ENCODE measurements around the gene C22orf31. TPM values are rescaled to one million over a fixed set of nuclear protein-coding genes. Genes with fewer than 3 reads are reported as not detected.
"Not testable (repeated sequence)": the region's sequence is repeated elsewhere in the genome, so short reads cannot be mapped to it uniquely, and the experiment has no call there.

Gene C22orf31
- total RNA-seq, 2 donors from 2014 or later: not detected

GRCh38 chr22:29092243-29092642 is 30.6 kb upstream of the C22orf31 start:
- no peak overlapping the region for H3K4me3 Mint-ChIP-seq
- H3K4me1 Mint-ChIP-seq (ENCODE audit: low read depth): no peaks in the 10 kb centered on the region
- no peak overlapping the region for H3K27ac Mint-ChIP-seq
- ATAC-seq (replicated peaks in 1 of 2): no peak
- no peaks in the 10 kb centered on the region for H3K9me3 Mint-ChIP-seq
- no peak for DNase-seq
- peaks cover 24% of the 10 kb centered on the region for H3K27me3 Mint-ChIP-seq (ENCODE audit: low read depth)
- no peaks in the 10 kb centered on the region for H3K36me3 Mint-ChIP-seq (ENCODE audit: insufficient read depth in 2 of 2)

GRCh38 chr22:29090039-29090438 is 28.4 kb upstream of the C22orf31 start:
- DNase-seq (no peak), ATAC-seq (replicated peaks in 1 of 2) (no peak)
- Mint-ChIP-seq H3K4me3 (no peak overlapping the region), H3K9me3 (no peaks in the 10 kb centered on the region), H3K36me3 (ENCODE audit: insufficient read depth in 2 of 2) (no peaks in the 10 kb centered on the region), H3K27ac (no peak overlapping the region), H3K4me1 (ENCODE audit: low read depth) (no peaks in the 10 kb centered on the region), H3K27me3 (ENCODE audit: low read depth) (peaks cover 24% of the 10 kb centered on the region)

DNA sequence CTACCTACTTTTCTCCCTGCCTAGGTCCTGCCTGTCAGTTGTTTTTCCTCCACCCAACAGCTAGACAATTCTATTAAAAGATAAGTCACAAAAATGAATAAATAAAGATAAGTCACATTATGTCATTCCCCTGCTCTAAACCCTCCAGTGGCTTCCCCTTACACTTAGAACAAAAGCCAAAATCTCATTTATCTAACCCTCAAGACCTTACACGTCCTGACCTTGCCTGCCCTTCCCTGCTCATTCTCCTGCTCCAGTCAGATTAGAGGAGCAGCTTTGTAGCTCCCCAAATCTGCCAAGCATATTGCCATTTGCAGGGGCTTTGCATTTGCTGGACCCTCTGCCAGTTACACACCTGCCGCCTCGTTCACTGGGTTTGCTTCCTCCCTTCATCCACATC is 27.9 kb upstream of the C22orf31 start:
- H3K9me3 Mint-ChIP-seq: no peaks in the 10 kb centered on the region
- H3K36me3 Mint-ChIP-seq (ENCODE audit: insufficient read depth in 2 of 2): no peaks in the 10 kb centered on the region
- H3K27ac Mint-ChIP-seq: no peak overlapping the region
- no peak overlapping the region for H3K4me3 Mint-ChIP-seq
- no peak for ATAC-seq (replicated peaks in 1 of 2)
- H3K4me1 Mint-ChIP-seq (ENCODE audit: low read depth): no peaks in the 10 kb centered on the region
- DNase-seq: no peak
- H3K27me3 Mint-ChIP-seq (ENCODE audit: low read depth): peaks cover 24% of the 10 kb centered on the region

DNA sequence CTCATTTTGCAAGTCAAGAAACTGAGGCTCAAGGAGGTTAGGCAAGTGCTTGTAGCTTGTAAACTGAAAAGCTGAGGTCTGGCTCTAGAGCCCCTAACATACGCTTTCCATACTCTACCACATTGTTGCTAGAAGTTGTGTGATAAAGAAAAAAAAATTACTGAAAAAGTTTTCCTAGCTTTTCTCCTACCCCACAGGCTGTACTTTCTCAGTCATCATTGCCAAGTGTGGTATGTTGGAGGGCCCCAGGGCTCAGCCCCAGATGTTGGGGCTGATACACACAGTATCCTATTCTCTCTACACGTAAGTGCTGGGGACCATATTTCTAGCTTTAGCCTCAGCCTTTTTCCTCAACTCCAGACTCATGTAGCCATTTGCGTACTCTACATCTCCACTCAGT is 27.2 kb upstream of the C22orf31 start:
- H3K27ac Mint-ChIP-seq: no peak overlapping the region
- H3K9me3 Mint-ChIP-seq: no peaks in the 10 kb centered on the region
- no peak overlapping the region for H3K4me3 Mint-ChIP-seq
- no peaks in the 10 kb centered on the region for H3K4me1 Mint-ChIP-seq (ENCODE audit: low read depth)
- no peaks in the 10 kb centered on the region for H3K36me3 Mint-ChIP-seq (ENCODE audit: insufficient read depth in 2 of 2)
- DNase-seq (no peak), ATAC-seq (replicated peaks in 1 of 2) (no peak)
- peaks cover 24% of the 10 kb centered on the region for H3K27me3 Mint-ChIP-seq (ENCODE audit: low read depth)

DNA sequence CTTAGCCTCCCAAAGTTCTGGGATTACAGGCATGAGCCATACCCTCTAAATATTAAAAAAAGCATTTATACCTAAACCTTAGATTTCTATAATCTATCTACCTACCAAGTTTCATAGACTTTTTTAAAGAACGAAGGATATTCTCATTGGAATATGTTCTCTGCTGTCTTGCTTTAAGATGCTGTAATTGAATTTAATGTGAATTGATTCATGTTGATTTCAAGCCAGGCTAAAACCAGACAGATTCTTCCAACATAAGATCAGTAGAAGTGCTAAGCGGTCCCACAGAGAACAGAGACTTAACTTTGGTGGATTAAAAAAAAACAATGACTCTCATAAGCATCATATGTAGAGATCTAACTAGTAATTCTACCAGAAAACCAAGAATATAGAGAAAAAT is 25.4 kb upstream of the C22orf31 start:
- DNase-seq: no peak
- no peaks in the 10 kb centered on the region for H3K9me3 Mint-ChIP-seq
- no peak overlapping the region for H3K27ac Mint-ChIP-seq
- peaks cover 23% of the 10 kb centered on the region for H3K27me3 Mint-ChIP-seq (ENCODE audit: low read depth)
- H3K4me1 Mint-ChIP-seq (ENCODE audit: low read depth): no peaks in the 10 kb centered on the region
- H3K36me3 Mint-ChIP-seq (ENCODE audit: insufficient read depth in 2 of 2): no peaks in the 10 kb centered on the region
- no peak for ATAC-seq (replicated peaks in 1 of 2)
- H3K4me3 Mint-ChIP-seq: no peak overlapping the region

GRCh38 chr22:29083933-29084591 is 22.4 kb upstream of the C22orf31 start:
- no peak for ATAC-seq (replicated peaks in 1 of 2)
- Mint-ChIP-seq H3K27me3 (ENCODE audit: low read depth) (peaks cover 13% of the 10 kb centered on the region), H3K27ac (peak overlapping the region; percentile 9)

DNA sequence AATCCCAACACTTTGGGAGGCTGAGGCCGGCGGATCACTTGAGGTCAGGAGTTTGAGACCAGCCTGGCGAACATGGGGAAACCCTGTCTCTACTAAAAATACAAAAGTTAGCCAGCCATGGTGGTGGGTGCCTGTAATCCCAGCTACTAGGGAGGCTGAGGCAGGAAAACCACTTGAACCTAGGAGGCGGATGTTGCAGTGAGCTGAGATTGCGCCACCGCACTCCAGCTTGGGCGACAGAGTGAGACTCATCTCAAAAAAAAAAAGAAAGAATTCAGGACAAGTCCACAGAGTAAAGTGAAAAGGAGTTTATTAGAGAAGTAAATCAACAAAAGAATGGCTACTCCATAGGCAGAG is 21.9 kb upstream of the C22orf31 start:
- H3K27ac Mint-ChIP-seq; H3K27me3 Mint-ChIP-seq (ENCODE audit: low read depth); ATAC-seq (replicated peaks in 1 of 2); H3K4me3 Mint-ChIP-seq; H3K4me1 Mint-ChIP-seq (ENCODE audit: low read depth); DNase-seq; H3K9me3 Mint-ChIP-seq; H3K36me3 Mint-ChIP-seq (ENCODE audit: insufficient read depth in 2 of 2): not testable (repeated sequence)

More at GRCh38 chr22:29083933-29084591, 22.4 kb upstream of the C22orf31 start:
- no peaks in the 10 kb centered on the region for H3K4me1 Mint-ChIP-seq (ENCODE audit: low read depth)
- DNase-seq: no peak
- no peak overlapping the region for H3K4me3 Mint-ChIP-seq
- H3K9me3 Mint-ChIP-seq: no peaks in the 10 kb centered on the region
- H3K36me3 Mint-ChIP-seq (ENCODE audit: insufficient read depth in 2 of 2): no peaks in the 10 kb centered on the region

- ATAC-seq (replicated peaks in 1 of 2): no peak
- DNase-seq: no peak
- Mint-ChIP-seq H3K27me3 (ENCODE audit: low read depth) (peaks cover 8% of the 10 kb centered on the region), H3K4me1 (ENCODE audit: low read depth) (no peaks in the 10 kb centered on the region), H3K27ac (no peak overlapping the region), H3K9me3 (no peaks in the 10 kb centered on the region), H3K4me3 (no peak overlapping the region), H3K36me3 (ENCODE audit: insufficient read depth in 2 of 2) (no peaks in the 10 kb centered on the region)
Measured at GRCh38 chr22:29082826-29083545, 21.4 kb upstream of the C22orf31 start.

- DNase-seq (no peak), ATAC-seq (replicated peaks in 1 of 2) (no peak)
- Mint-ChIP-seq H3K27ac (no peak overlapping the region), H3K4me3 (no peak overlapping the region), H3K36me3 (ENCODE audit: insufficient read depth in 2 of 2) (no peaks in the 10 kb centered on the region), H3K27me3 (ENCODE audit: low read depth) (peaks cover 8% of the 10 kb centered on the region), H3K9me3 (no peaks in the 10 kb centered on the region), H3K4me1 (ENCODE audit: low read depth) (no peaks in the 10 kb centered on the region)
Measured at GRCh38 chr22:29081517-29082236, 20.0 kb upstream of the C22orf31 start.

- H3K4me1 Mint-ChIP-seq (ENCODE audit: low read depth): no peaks in the 10 kb centered on the region
- peaks cover 16% of the 10 kb centered on the region for H3K27me3 Mint-ChIP-seq (ENCODE audit: low read depth)
- DNase-seq (no peak), ATAC-seq (replicated peaks in 1 of 2) (no peak)
- H3K27ac Mint-ChIP-seq: no peak overlapping the region
- no peaks in the 10 kb centered on the region for H3K36me3 Mint-ChIP-seq (ENCODE audit: insufficient read depth in 2 of 2)
- H3K9me3 Mint-ChIP-seq: no peaks in the 10 kb centered on the region
- no peak overlapping the region for H3K4me3 Mint-ChIP-seq
Measured at GRCh38 chr22:29080106-29080975, 18.7 kb upstream of the C22orf31 start.

GRCh38 chr22:29079218-29079901 is 17.7 kb upstream of the C22orf31 start:
- H3K4me1 Mint-ChIP-seq (ENCODE audit: low read depth): no peaks in the 10 kb centered on the region
- H3K4me3 Mint-ChIP-seq: no peak overlapping the region
- no peaks in the 10 kb centered on the region for H3K36me3 Mint-ChIP-seq (ENCODE audit: insufficient read depth in 2 of 2)
- H3K27me3 Mint-ChIP-seq (ENCODE audit: low read depth): peaks cover 25% of the 10 kb centered on the region
- no peak for DNase-seq
- no peaks in the 10 kb centered on the region for H3K9me3 Mint-ChIP-seq
- ATAC-seq (replicated peaks in 1 of 2): no peak
- H3K27ac Mint-ChIP-seq: no peak overlapping the region

GRCh38 chr22:29078869-29079207 is 17.2 kb upstream of the C22orf31 start:
- Mint-ChIP-seq H3K27ac (no peak overlapping the region), H3K27me3 (ENCODE audit: low read depth) (peaks cover 30% of the 10 kb centered on the region), H3K4me1 (ENCODE audit: low read depth) (peaks cover 3% of the 10 kb centered on the region), H3K4me3 (no peak overlapping the region), H3K36me3 (ENCODE audit: insufficient read depth in 2 of 2) (no peaks in the 10 kb centered on the region), H3K9me3 (no peaks in the 10 kb centered on the region)
- no peak for DNase-seq
- no peak for ATAC-seq (replicated peaks in 1 of 2)

Measured in activated T-cell treated with anti-CD3 and anti-CD28 coated beads, Interleukin-2, amount 50 U/mL, for 72 hours (primary cell).